GM18502 (cell line): ENCODE results near the gene PHOSPHO1.
A peak's percentile ranks its signal among the peaks of the same experiment; 100 is the strongest.
"Not testable (repeated sequence)": the region's sequence is repeated elsewhere in the genome, so short reads cannot be mapped to it uniquely, and the experiment has no call there.

Experiments used
- ATAC-seq: cut with Tn5 transposase; IDR thresholded peaks from one replicate; pipeline ENCODE4 v1.9.1; 2021; ENCODE audit warnings: mild to moderate bottlenecking; ENCODE audit not compliant: unreplicated experiment, poor library complexity

PHOSPHO1 gene

GRCh38 chr17:49195751-49196150 lies 34.8 kb downstream of the PHOSPHO1 start:
- no peak for ATAC-seq

DNA sequence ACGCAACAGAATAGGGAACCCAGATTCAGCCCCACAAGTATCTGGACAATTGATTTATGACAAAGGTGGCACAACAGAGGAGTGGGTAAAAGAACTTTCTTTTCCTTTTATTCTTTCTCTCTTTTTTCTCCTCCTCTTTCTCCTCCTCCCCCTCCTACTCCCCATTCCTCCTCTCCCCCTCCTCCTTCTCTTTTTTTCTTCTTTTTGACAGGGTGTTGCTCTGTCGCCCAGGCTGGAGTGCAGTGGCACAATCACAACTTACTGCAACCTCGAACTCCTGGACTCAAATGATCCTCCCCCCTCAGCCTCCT lies 36.3 kb downstream of the PHOSPHO1 start:
- no peak for ATAC-seq

GRCh38 chr17:49193513-49194296 lies 36.9 kb downstream of the PHOSPHO1 start:
- no peak for ATAC-seq

- peak; percentile 52 for ATAC-seq
Measured at GRCh38 chr17:49191917-49192741, 38.5 kb downstream of the PHOSPHO1 start.

- peak; percentile 6 for ATAC-seq
Measured at GRCh38 chr17:49191409-49191916, 39.1 kb downstream of the PHOSPHO1 start.

DNA sequence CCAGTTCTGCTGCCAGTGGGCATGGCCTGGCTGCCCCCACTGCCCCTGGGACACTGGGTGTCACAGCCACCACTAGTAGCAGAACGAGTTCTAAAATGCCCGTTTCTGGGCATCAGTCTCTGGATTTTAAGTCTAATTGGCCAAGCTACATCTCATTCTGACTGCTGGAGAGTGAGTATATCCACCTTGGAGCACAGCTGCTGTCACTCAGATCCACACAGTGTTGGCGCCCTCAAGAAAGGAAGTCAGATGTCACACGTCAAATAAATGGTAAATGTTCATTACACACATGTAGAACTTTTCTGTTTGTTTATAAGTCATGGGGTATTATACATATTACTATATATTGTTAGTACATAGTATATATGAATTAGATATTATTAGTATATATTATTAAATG lies 39.7 kb downstream of the PHOSPHO1 start:
- no peak for ATAC-seq

- ATAC-seq: no peak
Measured at GRCh38 chr17:49187301-49187700, 43.3 kb downstream of the PHOSPHO1 start.

GRCh38 chr17:49185381-49185780 lies 45.2 kb downstream of the PHOSPHO1 start:
- not testable (repeated sequence) for ATAC-seq

- ATAC-seq: not testable (repeated sequence)
Measured at GRCh38 chr17:49184522-49184921, 46.1 kb downstream of the PHOSPHO1 start.

- no peak for ATAC-seq
Measured at GRCh38 chr17:49183801-49184200, 46.8 kb downstream of the PHOSPHO1 start.

DNA sequence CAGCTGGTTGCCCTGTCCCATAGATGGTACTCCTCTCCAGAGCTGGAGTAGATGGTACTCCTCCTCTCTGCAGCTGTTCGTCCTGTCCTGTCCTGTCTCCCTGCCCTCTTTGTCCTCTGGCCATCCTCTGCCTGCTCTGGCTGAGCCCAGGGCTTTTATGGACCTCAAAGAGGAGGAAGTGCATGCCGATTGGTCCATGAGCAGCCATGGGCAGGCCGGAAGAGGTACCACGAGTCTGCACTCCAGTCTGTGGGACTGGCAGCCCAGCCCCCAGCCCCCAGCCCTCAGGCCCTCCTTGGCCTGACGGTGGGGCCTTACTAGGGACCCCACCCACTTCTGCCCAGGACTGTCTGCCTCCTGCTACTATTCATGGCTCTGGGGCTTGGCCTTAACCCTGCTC lies 47.2 kb downstream of the PHOSPHO1 start:
- ATAC-seq: no peak

DNA sequence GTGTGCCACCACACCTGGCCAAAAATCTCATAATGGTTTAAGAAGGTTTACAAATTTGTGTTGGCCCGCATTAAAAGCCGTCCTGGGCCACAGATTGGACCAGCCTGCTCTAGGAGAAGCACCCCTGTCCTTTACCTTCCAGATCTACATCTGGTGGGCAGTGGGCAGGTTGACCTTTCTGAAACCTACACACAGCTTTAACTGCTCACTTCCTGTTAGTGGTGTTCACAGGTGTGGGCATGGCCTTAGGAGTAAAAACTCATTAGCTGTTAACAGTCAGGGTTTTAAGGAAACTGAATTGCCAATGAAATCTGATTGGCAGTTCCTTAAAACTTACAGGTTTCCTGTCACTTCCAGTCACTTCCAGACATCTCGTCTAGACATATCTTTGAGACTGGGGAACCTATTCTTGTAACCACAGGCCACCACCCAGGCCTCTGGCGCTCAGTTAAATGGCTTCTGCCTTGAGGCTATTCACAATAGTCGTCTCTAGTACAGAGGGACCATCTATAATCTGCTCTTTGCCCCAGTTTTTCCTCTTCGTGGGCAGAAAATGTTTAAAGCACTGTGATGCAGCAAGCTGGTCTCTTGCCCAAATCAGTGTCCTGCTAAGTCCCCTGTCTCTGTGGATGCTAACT lies 49.5 kb downstream of the PHOSPHO1 start:
- no peak for ATAC-seq

DNA sequence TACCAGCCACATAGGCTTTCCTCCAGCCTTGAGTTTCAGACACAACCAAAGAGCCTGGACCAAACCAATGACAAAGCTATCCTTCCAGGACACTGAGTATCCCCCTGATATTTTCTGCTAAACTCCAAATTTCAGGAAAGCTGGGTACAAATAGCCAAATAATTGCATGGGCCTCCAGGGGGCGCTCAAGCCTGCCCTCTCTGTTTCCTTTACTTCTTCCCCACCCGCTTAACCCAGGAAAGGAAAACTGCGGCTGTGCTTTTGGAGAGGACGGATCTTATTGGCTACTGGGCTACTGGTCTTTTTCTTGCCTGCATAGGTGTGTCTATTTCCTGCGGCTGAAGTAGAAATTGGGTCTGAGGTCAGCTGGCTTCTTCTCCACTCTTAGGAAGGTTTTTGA lies 50.3 kb downstream of the PHOSPHO1 start:
- ATAC-seq: no peak

- ATAC-seq: not testable (repeated sequence)
Measured at GRCh38 chr17:49175978-49176377, 54.6 kb downstream of the PHOSPHO1 start.
